H7 (cell line): ENCODE data around the gene PPP4R3A. TPM values are rescaled to one million over a fixed set of nuclear protein-coding genes. Genes with fewer than 3 reads are reported as not detected.
"Not testable (repeated sequence)": the region's sequence is repeated elsewhere in the genome, so short reads cannot be mapped to it uniquely, and the experiment has no call there.

ENCODE experiments used
- DNase-seq: peaks from one replicate; pipeline ENCODE4 v3.0.0; 2012
- H3K27me3 ChIP-seq: 2 replicates; pipeline ENCODE4 v1.6.0; 2011; ENCODE audit warnings: mild to moderate bottlenecking, low read length; ENCODE audit not compliant: control insufficient read depth, insufficient read depth
- H3K36me3 ChIP-seq: replicated peaks from 2 replicates; pipeline ENCODE4 v1.5.1; 2011; ENCODE audit warnings: low read length; ENCODE audit not compliant: control insufficient read depth, insufficient read depth
- H3K4me3 ChIP-seq: 2 replicates; pipeline ENCODE4 v1.5.1; 2011; ENCODE audit warnings: low read depth, mild to moderate bottlenecking, control low read depth, low read length, moderate library complexity; ENCODE audit not compliant: insufficient read depth
- total RNA-seq: library from RNA; depleted of rRNA; stranded (reverse); fragments of >200 nt; shearing (Covaris generic); gene quantifications from 2 replicates; pipeline ENCODE4 v1.2.3, GENCODE V29; 2014; rRNA removed

PPP4R3A gene
- total RNA-seq, result 62.9 and 83.2 TPM in 2 replicates

- H3K36me3 ChIP-seq, result no peaks in the 10 kb centered on the region; the same call in 1 of the 2 replicates
- DNase-seq, result peak; percentile 93
Observed at GRCh38 chr14:91510171-91511042, at the start of gene PPP4R3A. TSS of gene PPP4R3A (minus strand) at chr14:91510310. CDS start at chr14:91509647, 663 bp downstream.

DNA sequence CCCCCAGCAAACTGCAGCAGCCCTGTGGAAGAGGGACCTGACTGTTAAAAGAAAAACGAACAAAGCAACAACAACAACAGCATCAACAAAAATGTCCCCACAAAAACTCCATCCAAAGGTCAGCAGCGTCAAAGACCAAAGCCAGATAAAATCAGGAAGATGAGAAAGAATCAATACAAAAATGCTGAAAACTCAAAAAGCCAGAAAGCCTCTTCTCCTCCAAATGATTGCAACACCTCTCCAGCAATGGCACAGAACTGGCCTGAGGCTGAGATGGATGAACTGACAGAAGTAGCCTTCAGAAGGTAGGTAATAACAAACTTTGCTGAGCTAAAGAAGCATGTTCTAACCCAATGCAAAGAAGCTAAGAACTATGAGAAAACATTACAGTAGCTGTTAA lies 45.4 kb upstream of the PPP4R3A start:
- Histone ChIP-seq H3K4me3 (no peak overlapping the region), H3K27me3 (no peaks in the 10 kb centered on the region), H3K36me3 (no peaks in the 10 kb centered on the region)
- no peak for DNase-seq

More at GRCh38 chr14:91510171-91511042, at the start of gene PPP4R3A:
- no peaks in the 10 kb centered on the region for H3K27me3 ChIP-seq
- peak within 1 kb of the TSS; percentile 97 for H3K4me3 ChIP-seq

GRCh38 chr14:91554535-91555332 lies 44.6 kb upstream of the PPP4R3A start:
- Histone ChIP-seq H3K36me3 (no peaks in the 10 kb centered on the region), H3K4me3 (no peak overlapping the region), H3K27me3 (no peaks in the 10 kb centered on the region)
- no peak for DNase-seq

DNA sequence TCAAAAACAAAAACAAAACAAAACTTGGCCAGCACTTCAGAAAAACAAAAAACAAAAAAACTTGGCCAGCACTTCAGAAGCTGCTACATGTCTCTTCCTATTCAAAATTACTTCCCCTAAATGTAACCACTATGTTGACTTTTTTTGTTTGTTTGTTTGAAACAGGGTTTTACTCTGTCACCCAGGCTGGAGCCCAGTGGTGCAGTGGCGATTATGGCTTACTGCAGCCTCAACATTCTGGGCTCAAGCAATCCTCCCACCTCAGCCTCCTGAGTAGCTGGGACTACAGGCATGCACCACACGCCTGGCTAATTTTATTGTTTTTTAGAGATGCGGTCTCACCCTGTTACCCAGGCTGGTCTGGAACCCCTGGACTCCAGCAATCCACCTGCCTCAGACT lies 38.0 kb upstream of the PPP4R3A start:
- no peak overlapping the region for H3K4me3 ChIP-seq
- H3K27me3 ChIP-seq, result no peaks in the 10 kb centered on the region
- DNase-seq, result no peak
- H3K36me3 ChIP-seq, result no peaks in the 10 kb centered on the region

- Histone ChIP-seq H3K4me3 (no peak overlapping the region), H3K27me3 (no peaks in the 10 kb centered on the region), H3K36me3 (no peaks in the 10 kb centered on the region)
- no peak for DNase-seq
Observed at GRCh38 chr14:91545946-91546716, 36.0 kb upstream of the PPP4R3A start.

DNA sequence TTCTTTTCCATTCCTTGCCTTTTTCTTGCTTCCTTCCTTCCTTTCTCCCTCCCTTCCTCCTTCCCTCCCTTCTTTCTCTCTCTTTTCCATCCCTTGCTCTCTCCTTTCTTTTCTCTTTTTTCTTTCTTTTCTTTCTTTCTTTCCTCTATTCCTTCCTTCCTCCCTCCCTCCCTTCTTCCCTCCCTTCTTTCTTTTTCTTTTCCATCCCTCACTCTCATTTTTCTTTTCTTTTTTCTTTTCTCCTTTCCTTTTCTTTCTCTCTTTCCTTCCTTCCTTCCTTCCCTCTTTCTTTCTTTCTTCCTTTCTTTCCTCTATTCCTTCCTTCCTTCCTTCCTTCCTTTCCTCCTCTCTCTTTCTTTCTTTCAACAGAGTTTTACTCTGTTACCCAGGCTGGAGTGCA lies 35.1 kb upstream of the PPP4R3A start:
- Histone ChIP-seq H3K4me3 (no peak overlapping the region), H3K27me3 (no peaks in the 10 kb centered on the region), H3K36me3 (no peaks in the 10 kb centered on the region)
- DNase-seq, result no peak

GRCh38 chr14:91536327-91536726 lies 26.2 kb upstream of the PPP4R3A start:
- no peak for DNase-seq
- H3K4me3 ChIP-seq, result no peak overlapping the region
- H3K27me3 ChIP-seq, result no peaks in the 10 kb centered on the region; the same call in 1 of the 2 replicates
- H3K36me3 ChIP-seq, result no peaks in the 10 kb centered on the region

- not testable (repeated sequence) for DNase-seq, H3K4me3 ChIP-seq
Observed at GRCh38 chr14:91534059-91534458, 23.9 kb upstream of the PPP4R3A start.

GRCh38 chr14:91533623-91534022 lies 23.5 kb upstream of the PPP4R3A start:
- H3K36me3 ChIP-seq, result no peaks in the 10 kb centered on the region
- no peak for DNase-seq
- no peak overlapping the region for H3K4me3 ChIP-seq
- H3K27me3 ChIP-seq, result no peaks in the 10 kb centered on the region; the same call in 1 of the 2 replicates

More at GRCh38 chr14:91534059-91534458, 23.9 kb upstream of the PPP4R3A start:
- not testable (repeated sequence) for H3K36me3 ChIP-seq, H3K27me3 ChIP-seq

GRCh38 chr14:91523972-91524371 lies 13.9 kb upstream of the PPP4R3A start:
- H3K27me3 ChIP-seq, result no peaks in the 10 kb centered on the region
- DNase-seq, result peak; percentile 16
- H3K4me3 ChIP-seq, result no peak overlapping the region
- H3K36me3 ChIP-seq, result no peaks in the 10 kb centered on the region

DNA sequence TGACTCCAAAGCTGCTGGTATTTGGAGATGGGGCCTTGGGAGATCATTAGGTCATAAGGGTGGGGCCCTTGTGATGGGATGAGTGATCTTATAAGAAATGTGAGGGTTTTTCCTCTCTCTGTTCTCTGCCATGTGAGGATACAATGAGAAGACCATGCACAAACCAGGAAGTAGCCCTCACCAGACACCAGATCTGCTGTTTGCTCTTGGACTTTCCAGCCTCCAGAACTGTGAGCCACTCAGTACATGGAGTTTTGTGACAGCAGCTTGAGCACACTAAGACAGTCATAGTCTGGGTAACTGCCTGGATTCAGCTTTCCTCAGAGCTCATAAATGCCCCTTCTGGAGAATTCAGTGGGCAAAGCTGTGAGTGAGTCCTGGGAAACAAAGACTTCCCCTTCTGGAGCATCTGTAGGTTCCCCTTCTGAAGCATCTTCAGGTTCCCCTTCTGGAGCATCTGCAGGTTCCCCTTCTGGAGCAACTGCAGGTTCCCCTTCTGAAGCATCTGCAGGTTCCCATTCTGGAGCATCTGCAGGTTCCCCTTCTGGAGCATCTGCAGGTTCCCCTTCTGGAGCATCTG lies 11.0 kb upstream of the PPP4R3A start:
- DNase-seq, result no peak
- no peaks in the 10 kb centered on the region for H3K36me3 ChIP-seq
- no peaks in the 10 kb centered on the region for H3K27me3 ChIP-seq
- H3K4me3 ChIP-seq, result no peak overlapping the region

- DNase-seq, result no peak
- H3K27me3 ChIP-seq, result no peaks in the 10 kb centered on the region
- no peak overlapping the region for H3K4me3 ChIP-seq
- H3K36me3 ChIP-seq, result no peaks in the 10 kb centered on the region
Observed at GRCh38 chr14:91520138-91520537, 10.0 kb upstream of the PPP4R3A start.

DNA sequence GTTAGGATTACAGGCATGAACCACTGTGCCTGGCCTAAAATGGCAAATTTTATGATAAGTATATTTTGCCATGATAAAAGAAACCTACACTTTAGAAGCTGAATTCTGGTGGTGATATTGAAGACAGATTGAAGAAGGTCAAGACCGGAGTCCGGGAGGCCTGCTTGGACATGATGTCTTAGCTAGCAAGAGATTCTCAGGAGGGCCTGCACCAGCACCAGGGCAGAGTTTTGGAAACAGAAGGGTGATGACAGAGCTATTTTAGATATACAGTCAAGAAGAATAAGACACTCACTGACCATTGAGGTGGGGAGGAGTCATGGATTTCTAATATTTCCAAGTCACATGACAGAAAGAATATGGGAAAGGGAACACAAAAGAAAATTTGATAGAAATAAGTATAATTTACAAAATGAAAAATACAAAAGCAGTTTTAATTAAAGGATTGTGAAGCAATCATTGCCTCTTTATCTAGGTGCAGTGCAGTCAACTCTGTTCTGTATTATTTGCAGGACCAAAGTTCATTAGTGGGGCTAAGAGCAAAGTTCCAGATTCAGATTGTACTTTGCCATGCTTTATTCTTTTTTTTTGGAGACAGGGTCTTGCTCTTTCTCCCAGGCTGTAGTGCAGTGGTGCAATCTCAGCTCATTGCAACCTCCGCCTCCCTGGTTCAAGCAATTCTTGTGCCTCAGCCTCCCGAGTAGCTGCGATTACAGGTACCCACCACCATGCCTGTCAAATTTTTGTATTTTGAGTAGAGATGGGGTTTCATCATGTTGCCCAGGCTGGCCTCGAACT lies 9.3 kb upstream of the PPP4R3A start:
- no peak for DNase-seq
- H3K36me3 ChIP-seq, result no peaks in the 10 kb centered on the region
- no peak overlapping the region for H3K4me3 ChIP-seq
- H3K27me3 ChIP-seq, result no peaks in the 10 kb centered on the region
